PFSK-1 (cell line): ENCODE results near the gene AMMECR1L.

Experiments used
- FOXP2 ChIP-seq: optimal IDR thresholded peaks from 2 replicates; pipeline ENCODE3; 2011; ENCODE audit warnings: borderline replicate concordance, control low read depth, inconsistent platforms; ENCODE audit not compliant: insufficient read depth; ENCODE audit errors: extremely low read length, extremely low read depth
- POLR2AphosphoS5 ChIP-seq: IDR thresholded peaks from 2 replicates; pipeline ENCODE4 v1.6.1; 2012; ENCODE audit warnings: low read depth, mild to moderate bottlenecking, control low read depth, low read length, moderate library complexity
- SIN3A ChIP-seq: IDR thresholded peaks from 2 replicates; pipeline ENCODE4 v1.6.1; 2012; ENCODE audit warnings: mild to moderate bottlenecking, low read length, moderate library complexity, borderline replicate concordance; ENCODE audit not compliant: insufficient read depth
- TAF1 ChIP-seq: IDR thresholded peaks from 2 replicates; pipeline ENCODE4 v1.6.1; 2012; ENCODE audit warnings: low read length, control low read depth, borderline replicate concordance; ENCODE audit not compliant: insufficient read depth
- TF ChIP-seq, protein P1 (sequence below), 2 experiments: IDR thresholded peaks; 2 replicates each; pipeline versions ENCODE4 v1.6.1 to v1.8.0; 2011 to 2012; ENCODE audit warnings: low read depth in 2 of 2, low read length in 2 of 2, control low read depth in 1 of 2, inconsistent platforms in 1 of 2, mild to moderate bottlenecking in 1 of 2, moderate library complexity in 1 of 2; ENCODE audit not compliant: insufficient read depth in 1 of 2

DNA sequence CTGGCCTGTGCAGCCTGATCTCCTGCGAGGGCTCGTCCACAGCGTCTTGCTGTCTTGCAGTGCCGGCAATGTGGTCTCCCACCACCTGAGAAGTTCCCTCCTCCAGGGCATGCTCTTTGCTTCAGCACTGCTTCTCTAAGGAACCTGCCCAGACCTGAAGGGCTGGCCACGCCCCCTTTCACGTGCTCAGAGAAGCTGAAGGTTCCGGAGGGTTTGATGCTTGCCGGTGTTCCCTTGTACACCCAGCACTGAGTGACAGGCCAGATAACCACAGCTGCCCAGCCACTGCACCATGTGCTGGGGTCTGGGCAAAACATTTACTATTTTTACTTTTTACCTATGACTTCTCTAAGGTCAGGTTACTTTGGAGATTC lies 26.1 kb downstream of the AMMECR1L start:
- TF ChIP-seq POLR2AphosphoS5 = no peak
- TF ChIP-seq TAF1 = no peak
- TF ChIP-seq, protein P1, sequence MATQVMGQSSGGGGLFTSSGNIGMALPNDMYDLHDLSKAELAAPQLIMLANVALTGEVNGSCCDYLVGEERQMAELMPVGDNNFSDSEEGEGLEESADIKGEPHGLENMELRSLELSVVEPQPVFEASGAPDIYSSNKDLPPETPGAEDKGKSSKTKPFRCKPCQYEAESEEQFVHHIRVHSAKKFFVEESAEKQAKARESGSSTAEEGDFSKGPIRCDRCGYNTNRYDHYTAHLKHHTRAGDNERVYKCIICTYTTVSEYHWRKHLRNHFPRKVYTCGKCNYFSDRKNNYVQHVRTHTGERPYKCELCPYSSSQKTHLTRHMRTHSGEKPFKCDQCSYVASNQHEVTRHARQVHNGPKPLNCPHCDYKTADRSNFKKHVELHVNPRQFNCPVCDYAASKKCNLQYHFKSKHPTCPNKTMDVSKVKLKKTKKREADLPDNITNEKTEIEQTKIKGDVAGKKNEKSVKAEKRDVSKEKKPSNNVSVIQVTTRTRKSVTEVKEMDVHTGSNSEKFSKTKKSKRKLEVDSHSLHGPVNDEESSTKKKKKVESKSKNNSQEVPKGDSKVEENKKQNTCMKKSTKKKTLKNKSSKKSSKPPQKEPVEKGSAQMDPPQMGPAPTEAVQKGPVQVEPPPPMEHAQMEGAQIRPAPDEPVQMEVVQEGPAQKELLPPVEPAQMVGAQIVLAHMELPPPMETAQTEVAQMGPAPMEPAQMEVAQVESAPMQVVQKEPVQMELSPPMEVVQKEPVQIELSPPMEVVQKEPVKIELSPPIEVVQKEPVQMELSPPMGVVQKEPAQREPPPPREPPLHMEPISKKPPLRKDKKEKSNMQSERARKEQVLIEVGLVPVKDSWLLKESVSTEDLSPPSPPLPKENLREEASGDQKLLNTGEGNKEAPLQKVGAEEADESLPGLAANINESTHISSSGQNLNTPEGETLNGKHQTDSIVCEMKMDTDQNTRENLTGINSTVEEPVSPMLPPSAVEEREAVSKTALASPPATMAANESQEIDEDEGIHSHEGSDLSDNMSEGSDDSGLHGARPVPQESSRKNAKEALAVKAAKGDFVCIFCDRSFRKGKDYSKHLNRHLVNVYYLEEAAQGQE (IDR thresholded peaks at IDR 0.05; ENCODE audit: insufficient read depth in 1 of 2, low read depth in 2 of 2, low read length in 2 of 2) = no peak
- no peak for TF ChIP-seq FOXP2
- no peak for TF ChIP-seq SIN3A
